Lung microvascular endothelial cell (primary cell): Measurements from ENCODE around the gene MS4A7. TPM values are rescaled to one million over a fixed set of nuclear protein-coding genes. Genes with fewer than 3 reads are reported as not detected.

ENCODE experiments used
- DNase-seq, 2 donors: peaks; one replicate each; pipeline versions ENCODE4 v3.0.0 to v3.0.0-alpha.2; 2010; ENCODE audit warnings: low read depth in 2 of 2
- total RNA-seq: library from RNA; depleted of rRNA; stranded (reverse); fragments of >200 nt; gene quantifications from 2 replicates; pipeline ENCODE4 v1.2.1, GENCODE V29; 2014

Gene MS4A7
- total RNA-seq, 1 donor from 2014 or later: not detected

DNA sequence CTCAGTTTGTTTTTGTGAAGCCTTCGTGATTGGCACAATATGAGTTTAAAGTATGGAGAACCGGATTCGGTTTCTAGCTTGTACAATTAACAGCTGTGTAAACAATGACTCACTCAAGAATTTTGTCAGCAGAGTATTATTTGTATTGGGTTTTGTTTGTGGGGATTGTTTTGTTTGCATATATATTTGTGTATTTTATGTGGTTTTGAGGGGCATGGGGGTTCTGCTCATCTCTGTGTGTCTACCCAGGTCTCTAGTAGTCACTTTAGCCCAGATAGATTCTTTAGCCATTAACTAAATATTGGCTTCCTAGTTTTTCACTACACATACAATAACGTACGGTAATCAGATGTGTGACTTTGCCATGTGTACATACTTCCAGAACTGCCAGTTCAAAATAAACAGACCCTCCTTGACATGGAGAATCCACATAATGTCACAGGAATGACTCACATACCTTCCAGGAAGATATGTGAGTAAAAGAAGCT, 7.5 kb upstream of the MS4A7 start:
- DNase-seq: peak; percentile 8 to 34

DNA sequence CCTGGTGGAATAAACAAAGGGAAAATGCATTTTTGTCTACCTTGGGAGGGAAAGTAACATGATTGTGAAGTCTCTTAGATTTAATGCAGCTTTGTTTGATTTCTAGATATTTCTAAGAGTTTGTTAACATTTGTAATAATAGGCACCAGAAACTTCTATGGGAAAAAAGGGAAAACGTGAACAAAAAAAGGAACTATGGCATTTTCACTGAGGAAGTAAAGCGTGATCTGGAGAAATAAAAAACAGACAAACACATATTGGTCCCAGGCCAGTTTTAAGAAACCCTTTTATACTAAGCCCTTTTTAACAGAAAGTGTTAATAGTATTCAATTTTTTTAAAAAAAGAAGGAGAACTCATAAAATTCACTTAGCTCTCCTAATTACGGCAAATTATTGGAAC, 6.9 kb upstream of the MS4A7 start:
- DNase-seq: no peak

DNA sequence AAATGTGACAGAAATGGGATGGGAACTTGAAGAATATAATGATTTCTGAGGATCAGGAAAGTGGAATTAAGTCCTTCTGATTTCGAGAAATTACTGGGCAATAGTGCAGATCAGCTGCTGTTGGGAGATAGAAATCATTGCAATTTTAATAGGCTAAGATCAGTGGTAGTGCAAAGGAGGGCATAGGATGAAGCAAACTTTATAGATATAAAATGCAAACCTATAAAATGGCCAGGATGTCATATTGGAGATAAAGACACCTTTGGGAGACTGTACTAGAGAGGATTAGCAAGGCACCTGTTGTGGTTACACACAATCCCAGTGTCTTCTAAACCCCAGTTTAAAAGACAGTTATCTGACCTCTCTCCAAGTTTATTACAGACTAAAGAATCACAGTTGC, 6.5 kb upstream of the MS4A7 start:
- DNase-seq: no peak

DNA sequence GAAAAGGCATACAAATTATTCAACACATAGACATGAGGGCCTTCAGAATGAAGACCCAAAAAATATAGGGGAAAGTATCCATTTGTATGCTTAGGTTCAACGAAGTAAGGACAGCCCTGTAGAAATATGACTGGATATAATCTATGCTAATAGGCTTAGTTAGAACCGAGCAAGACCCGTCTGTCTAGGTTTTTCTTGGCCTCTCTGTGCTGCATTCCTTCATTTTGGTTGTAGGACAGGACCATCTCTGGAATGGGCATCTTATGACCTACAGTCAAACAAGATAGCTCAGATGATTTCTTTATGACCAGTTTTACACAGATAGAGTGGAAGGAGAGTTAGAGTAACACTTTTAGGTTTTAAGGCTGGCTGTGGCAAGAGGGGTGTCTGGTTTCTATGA, 5.6 kb upstream of the MS4A7 start:
- DNase-seq: no peak

DNA sequence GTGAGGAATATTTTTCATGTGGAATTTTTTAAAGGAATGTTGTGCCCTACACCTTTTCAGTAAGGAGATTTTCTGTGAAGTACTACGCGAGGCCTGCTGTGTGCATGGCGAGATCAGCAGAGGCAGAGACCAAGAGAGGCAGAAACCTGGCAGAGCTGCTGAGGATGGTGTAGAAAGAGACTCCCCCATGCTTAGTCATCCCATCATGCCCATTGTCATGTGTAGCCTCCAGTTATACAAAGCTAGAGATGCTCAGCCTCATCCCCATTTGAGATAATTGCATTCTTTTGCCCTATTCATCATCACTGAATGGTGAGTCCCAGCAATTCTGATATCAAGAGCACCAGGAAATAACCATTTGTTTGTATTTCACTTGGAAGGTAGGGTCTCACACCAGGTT, 3.0 kb upstream of the MS4A7 start:
- no peak for DNase-seq

DNA sequence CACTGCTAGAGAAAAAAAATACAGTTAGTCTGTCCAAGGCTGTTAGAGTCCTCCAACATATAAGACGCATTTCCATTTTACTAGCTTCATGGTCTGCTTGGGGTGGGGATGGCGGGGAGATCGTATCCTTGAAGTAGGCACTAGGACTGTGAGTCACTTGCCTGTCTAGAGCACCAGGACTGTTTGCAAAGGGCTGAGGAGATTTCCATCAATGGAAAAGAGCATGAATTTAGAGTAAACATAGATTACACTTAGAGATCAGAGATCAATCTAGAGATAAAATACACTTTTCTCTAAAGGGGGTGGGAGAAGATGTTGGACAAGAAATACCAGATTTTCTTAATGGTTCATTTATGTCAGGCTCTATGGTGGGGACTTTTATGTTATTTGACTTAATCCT, 1.7 kb upstream of the MS4A7 start:
- DNase-seq: no peak

DNA sequence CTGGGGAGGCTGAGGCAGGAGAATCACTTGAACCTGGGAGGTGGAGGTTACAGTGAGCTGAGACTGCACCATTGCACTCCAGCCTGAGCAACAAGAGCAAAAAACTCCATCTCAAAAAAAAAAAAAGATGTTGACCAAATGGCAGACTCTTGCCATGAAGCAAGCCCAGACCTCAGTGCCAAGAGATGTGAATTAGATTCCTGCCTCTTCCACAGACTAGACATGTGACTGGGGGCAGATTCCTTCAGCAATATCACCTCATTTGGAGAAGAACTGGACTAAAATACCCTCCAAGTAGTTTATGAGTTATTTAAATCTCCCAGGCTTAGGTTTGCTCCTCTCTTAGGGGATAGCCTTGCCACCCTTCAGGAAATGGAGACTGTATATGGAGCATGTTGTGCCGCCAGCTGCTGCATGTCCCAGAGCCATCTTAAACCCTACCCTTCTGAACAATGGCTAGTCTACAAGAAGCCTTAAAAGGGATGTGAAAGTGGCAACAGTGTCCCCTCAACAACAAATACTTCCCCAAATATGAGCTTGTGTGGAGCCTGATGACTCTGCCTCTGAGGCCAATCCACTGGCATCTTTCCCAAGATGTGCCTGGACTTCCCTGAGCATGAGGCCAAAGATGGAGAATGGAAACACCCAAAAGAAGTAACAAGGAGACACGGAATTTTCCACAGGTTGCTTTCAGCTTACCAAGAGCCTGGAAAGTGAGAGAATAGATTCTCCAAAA, 763 bp upstream of the MS4A7 start:
- no peak for DNase-seq

DNA sequence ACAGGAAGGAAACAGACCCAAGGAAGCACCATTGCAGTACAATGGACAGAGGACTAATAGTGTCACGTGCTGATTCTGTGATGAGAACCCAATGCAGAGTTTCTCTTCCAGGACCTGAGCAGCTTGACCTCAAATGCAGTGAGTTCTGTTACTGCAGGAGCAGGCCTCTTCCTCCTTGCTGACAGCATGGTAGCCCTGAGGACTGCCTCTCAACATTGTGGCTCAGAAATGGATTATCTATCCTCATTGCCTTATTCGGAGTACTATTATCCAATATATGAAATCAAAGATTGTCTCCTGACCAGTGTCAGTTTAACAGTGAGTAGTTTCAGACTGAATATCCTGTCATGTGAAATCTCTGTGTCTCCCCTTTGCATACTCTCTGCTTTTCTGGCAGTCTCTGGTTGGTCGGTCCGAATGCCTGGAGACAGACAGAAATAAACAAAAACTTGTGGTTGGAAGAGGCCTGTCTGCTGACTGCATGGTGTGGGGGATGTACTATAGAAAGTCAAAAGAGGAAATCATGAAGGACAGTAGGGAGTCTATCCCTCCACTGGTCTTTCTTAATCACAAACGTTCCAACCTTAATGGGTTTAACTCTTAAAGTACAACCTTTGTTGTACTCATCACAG, 11.1 kb downstream of the MS4A7 start:
- no peak for DNase-seq

DNA sequence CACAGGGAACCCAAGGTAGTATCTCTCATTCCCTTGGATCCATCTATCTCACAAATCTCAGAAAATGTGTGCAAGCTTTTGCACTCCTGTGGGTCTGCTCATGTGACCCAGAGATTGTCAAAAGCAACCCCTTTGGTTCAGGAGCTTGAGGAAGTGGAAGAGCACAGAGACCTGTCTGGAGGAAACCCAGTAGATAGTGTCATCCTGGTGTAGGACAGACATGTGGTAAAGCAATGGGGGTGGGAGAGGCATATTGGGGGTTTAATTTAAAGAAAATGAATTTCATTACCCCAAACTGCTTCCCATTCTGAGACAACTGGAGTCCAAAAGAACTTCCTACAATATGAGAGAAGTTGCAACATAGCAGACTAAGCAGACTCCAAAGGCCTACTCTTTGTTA, 12.1 kb downstream of the MS4A7 start:
- DNase-seq: no peak

DNA sequence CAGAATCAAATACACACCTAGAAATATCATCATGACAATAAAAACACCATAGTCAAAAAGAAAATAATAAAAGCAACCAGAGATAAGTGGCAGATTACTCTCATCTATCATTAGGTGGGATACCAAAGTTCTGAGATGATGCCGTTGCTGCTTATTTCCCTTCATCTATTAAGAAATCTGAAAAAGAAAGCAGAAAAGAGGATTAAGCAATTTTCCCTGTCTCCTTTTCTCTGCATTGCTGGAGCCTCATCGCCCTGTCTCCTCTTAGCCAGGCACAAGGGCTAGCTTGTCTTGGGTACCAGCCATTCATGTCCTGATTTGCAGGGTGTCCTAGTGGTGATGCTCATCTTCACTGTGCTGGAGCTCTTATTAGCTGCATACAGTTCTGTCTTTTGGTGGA, 14.0 kb downstream of the MS4A7 start:
- no peak for DNase-seq

DNA sequence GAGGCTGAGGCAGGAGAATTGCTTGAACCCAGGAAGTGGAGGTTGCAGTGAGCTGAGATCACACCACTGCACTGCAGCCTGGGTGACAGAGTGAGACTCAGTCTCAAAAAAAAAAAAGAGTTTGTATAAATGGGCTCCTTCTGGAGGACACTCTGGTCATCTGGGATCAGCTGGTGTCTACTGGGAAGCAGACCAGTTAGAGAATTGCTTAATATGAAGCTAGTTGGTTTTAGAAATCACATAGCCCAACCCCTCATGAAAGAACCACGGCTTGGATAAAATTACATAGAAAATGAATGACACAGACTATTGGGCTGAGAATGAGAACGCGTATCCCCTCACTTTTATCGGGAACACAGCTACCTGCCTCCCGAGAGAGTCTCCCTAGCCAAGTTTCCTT, 14.7 kb downstream of the MS4A7 start:
- DNase-seq: no peak

DNA sequence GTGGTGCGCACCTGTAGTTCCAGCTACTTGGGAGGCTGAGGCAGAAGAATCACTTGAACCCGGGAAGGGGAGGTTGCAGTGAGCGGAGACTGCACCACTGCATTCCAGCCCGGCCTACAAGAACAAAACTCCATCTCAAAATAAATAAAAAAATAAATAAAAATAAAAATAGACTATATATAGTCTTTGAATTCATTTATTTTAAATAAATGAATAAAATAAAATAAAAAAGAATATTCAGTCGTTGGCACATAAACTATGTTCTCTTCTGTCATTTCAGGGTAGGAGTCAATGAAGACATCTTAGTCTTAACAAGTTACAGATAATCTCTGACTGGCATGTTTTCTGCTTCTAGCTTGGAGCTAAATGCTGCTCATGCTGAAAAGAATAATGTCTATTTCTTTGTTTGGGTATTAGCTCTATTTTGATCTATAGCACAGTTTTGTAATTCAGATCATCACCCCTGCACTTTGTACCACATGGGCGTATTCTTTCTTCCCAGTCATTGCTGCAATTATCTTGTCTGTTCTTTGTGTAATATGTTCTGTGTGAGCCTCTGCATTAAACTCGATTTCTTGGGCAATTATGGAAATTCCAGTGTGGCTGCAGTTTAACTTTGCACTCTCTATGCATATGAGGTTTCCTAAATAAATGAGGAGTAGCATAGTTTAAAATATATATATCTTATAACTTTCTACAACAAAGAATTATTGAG, 16.5 kb downstream of the MS4A7 start:
- no peak for DNase-seq

DNA sequence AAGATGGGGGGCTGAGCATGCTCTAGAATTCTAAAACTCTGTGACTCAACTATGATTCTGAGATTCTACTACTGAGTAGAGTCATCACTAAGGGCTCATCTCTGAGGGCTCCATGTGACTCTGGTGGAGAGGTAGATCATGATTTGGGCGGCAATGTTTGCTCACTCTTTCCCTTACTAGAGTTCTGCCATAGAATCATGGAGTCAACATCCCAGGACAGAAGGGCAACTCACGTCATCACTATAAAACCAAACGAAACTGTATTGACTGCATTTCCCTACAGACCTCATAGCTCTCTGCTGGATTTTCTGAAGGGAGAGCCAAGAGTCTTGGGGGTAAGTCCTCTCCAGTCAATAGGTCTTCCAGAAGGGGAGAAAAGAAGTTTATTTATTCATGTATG, 18.1 kb downstream of the MS4A7 start, which contains the start of gene MS4A14:
Gene MS4A14, plus strand, starts transcription at position 78 of the 400 bp plus-strand sequence. Its CDS starts 120 bp downstream, at position 198.
- no peak for DNase-seq

DNA sequence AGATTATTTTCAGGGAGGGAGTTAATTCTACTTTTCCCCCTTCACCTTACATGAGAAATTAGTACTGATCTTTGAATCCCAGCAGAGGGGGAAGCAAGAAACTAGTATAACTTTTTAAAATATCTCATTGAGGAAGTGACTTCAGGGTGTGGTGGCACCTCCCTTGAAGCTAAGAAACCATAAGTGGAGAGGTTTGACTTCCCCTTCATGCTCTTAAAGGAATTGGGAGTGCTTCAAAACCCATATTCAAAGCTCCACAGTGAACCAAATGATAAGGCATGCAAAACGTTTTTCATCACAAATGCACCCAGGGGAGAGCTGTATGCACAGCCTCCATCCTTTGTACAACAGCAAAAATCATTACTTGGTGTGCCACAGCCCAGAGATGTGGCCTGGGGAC, 18.5 kb downstream of the MS4A7 start:
- no peak for DNase-seq

DNA sequence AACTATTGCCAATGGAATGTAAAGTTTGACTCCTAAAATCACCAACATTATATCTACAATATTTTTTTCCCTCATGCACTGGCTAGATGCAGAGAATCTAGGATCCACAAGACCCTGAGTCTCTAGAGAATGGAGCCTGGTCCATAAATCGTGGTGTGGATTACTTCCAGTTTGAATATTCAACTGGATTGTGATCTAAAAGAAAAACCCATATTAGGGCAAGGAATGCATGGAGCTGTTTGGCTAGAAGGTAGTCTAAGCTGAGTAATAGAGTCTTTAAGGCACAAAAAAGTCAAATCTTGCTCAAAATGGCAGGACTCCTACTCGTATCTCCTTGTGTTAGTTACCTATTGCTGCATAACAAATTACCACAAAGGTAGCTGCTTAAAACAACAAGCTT, 41.7 kb downstream of the MS4A7 start:
- DNase-seq: no peak

DNA sequence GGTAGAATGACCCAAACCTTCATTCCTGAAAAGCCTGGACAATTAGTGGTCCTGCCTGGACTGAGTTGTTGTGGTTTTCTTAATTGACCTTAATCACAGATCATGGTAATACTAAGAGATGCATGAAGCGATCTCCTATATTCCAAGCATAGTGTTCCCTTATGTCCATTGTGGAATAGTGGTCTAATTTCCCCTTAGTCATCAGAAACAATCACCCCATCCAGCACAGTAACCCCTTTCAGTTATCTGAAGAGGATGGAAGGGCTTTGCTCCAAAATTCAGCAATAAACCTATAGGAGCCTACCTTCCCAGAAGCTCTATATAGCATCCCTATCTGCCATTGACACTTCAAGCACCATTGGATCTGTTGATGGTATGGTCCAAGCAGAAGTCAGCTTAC, 44.3 kb downstream of the MS4A7 start:
- DNase-seq: no peak

DNA sequence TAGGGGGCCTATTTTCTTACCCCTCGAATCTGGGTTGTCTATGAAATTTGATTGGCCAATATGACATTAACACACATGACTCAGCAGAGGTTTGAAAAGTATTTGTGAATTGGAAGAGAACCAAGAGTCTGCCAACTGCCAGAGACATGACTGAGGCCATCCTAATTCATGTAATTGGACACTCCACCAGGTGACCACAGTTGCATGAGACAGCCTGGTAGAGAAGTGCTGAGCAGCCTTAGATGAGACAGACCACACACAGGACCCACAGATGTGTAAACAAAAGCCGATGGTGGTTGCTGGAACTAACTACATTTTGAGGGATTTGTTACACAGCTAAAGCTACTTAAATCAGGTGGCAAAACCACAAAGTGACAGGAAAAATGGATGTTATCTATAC, 50.2 kb downstream of the MS4A7 start:
- DNase-seq: no peak

DNA sequence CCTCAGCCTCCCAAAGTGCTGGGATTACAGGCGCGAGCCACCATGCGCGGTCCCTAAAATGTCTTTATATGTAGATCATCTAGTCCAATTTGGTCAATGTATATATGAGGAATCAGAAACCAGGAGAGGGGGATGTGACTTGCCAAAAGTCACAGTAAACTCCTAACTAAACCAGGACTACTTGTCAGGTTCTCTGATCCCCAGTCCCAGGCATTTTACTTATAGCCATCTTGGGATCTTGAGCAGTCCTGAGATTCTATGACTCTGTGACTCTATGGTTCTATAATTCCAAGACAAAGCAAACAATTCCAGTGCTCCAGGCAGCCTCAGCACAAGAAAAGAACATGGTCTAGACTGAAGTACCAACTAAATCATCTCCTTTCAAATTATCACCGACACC, 50.9 kb downstream of the MS4A7 start, which contains the start of gene MS4A5:
Gene MS4A5, plus strand, starts transcription at position 301 of the 400 bp plus-strand sequence. CDS start 103 bp downstream, outside the sequence.
- no peak for DNase-seq

DNA sequence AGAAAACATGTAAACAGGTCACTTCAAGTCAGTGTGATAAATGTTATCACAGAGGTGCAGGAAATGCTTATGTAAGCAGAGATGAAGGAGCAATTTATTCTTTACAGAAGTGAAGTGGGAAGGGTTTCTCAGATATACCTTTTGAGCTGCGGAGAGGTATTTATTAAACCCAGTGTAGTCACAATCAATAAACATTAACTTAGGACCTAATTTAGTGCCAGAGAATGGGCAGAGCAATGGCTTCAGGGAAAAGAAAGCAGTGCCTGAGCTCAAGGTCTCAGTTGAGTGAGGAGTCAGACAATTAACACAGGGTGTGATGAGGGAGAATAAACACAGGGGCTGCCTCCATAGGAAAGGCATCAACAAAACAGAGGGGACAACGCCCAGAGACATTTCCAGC, 52.9 kb downstream of the MS4A7 start:
- no peak for DNase-seq

DNA sequence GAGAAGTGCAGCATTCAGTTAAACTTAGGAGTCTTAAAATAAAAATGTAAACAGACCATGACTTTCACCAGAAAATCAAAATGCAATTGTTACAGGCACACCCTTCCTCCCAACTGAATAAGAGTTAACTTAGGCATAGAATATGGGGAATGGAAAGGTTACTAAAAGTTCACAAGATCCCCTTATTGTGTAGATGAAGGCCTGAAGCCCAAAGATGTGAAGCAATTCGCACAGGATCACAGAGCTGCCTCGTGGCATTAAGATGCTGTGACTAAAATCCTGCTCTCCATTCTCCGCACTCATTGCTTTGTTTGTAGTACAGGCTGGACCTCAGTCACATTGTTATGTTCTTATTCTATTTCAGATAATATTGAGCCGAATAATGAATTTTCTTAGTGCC, 55.1 kb downstream of the MS4A7 start:
- no peak for DNase-seq
